ENCODE data around the gene FILIP1L. TPM values are rescaled to one million over a fixed set of nuclear protein-coding genes. Genes with fewer than 3 reads are reported as not detected.
A peak's percentile ranks its signal among the peaks of the same experiment; 100 is the strongest.

FILIP1L gene
- total and polyA plus RNA-seq, 2 donors (not counting 1 experiment from before 2014, with no cell fraction given): 0.32 to 0.48 TPM

DNA sequence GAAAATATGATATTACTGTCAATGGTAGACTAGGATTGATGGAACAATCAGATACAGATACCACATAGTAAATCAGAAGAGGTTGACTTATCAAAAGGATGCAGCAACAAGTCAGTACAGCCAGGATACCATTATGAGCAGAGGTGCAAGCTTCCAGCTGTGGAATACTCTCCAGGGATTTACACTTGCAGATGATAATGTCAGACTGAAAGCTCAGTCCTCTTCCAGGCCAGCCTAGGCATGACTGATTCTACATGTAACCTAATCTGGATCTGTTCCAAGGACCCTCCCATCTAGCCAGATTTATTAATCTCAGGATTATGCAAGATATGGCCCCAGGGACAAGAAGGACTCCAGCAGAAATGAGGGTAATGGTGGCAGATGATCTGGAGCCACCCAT lies 8.2 kb downstream of the FILIP1L start:
- Histone ChIP-seq H3K27ac (ENCODE audit: low read length in 2 of 2) (no peak overlapping the region), H4K20me1 (ENCODE audit: control insufficient read depth, insufficient read depth, low read length, poor library complexity, severe bottlenecking) (no peaks in the 10 kb centered on the region), H3K4me1 (ENCODE audit: control insufficient read depth in 2 of 2, insufficient read depth in 2 of 2, low read length in 2 of 2) (peaks cover 23% of the 10 kb centered on the region in 2 donors), H3K79me2 (ENCODE audit: control insufficient read depth, insufficient read depth, low read length) (no peaks in the 10 kb centered on the region), H3K4me2 (replicated peaks; ENCODE audit: low read depth, low read length, poor library complexity, severe bottlenecking) (no peak overlapping the region), H3K4me3 (ENCODE audit: control extremely low read depth in 1 of 5, extremely low read depth in 1 of 5, insufficient read depth in 1 of 5, low read depth in 2 of 5, low read length in 4 of 5) (no peak overlapping the region), H3K27me3 (replicated peaks in 1 of 4; ENCODE audit: control extremely low read depth in 1 of 4, control insufficient read depth in 3 of 4, insufficient read depth in 4 of 4, low read length in 3 of 4) (no peaks in the 10 kb centered on the region), H2AFZ (ENCODE audit: insufficient read depth, low read depth, low read length, poor library complexity, severe bottlenecking) (no peak overlapping the region), H3K9ac (ENCODE audit: low read length) (no peak overlapping the region), H3K9me3 (ENCODE audit: control extremely low read depth in 1 of 3, control insufficient read depth in 2 of 3, insufficient read depth in 1 of 3, low read length in 2 of 3) (no peaks in the 10 kb centered on the region), H3K36me3 (replicated peaks in 1 of 2; ENCODE audit: control extremely low read depth in 1 of 2, control insufficient read depth in 1 of 2, extremely low read depth in 1 of 2, insufficient read depth in 2 of 2, low read length in 1 of 2) (no peaks in the 10 kb centered on the region)
- ChIA-PET POLR2A (no interaction called here), CTCF (interaction anchor here (0.9 to 1.0 kb wide), 2 partner anchors 16 to 58 kb away, joined by 3 read pairs; no protein-coding TSS in a partner anchor)
- ATAC-seq (ENCODE audit: low read depth) (no peak), DNase-seq (no peak)
- Mint-ChIP-seq H3K9me3 (ENCODE audit: insufficient read depth) (peaks cover 1% of the 10 kb centered on the region), H3K27me3 (no peaks in the 10 kb centered on the region), H3K4me1 (peaks cover 45% of the 10 kb centered on the region), H3K27ac (no peak overlapping the region), H3K4me3 (no peak overlapping the region)
- TF ChIP-seq EZH2 (IDR thresholded peaks at IDR 0.05; ENCODE audit: borderline replicate concordance, insufficient read depth, low read depth, low read length, poor library complexity, severe bottlenecking) (no peak), CTCF (IDR thresholded peaks at IDR 0.05) (no peak)
- intact Hi-C loops (cut with micrococcal nuclease): no loop called here

GRCh38 chr3:100105501-100105900 lies 8.8 kb downstream of the FILIP1L start:
- H3K4me3 ChIP-seq (ENCODE audit: control extremely low read depth in 1 of 5, extremely low read depth in 1 of 5, insufficient read depth in 1 of 5, low read depth in 2 of 5, low read length in 4 of 5): no peak overlapping the region
- peaks cover 2% of the 10 kb centered on the region for H3K9me3 Mint-ChIP-seq (ENCODE audit: insufficient read depth)
- DNase-seq: no peak
- ChIA-PET CTCF (interaction anchor here (0.9 to 1.0 kb wide), 2 partner anchors 15 to 58 kb away, joined by 3 read pairs; no protein-coding TSS in a partner anchor), POLR2A (no interaction called here)
- TF ChIP-seq CTCF (IDR thresholded peaks at IDR 0.05): no peak
- no peak for TF ChIP-seq EZH2 (IDR thresholded peaks at IDR 0.05; ENCODE audit: borderline replicate concordance, insufficient read depth, low read depth, low read length, poor library complexity, severe bottlenecking)
- peak overlapping the region; percentile 12 for H3K27ac Mint-ChIP-seq
- intact Hi-C loops (cut with micrococcal nuclease): no loop called here
- H3K27me3 Mint-ChIP-seq: no peaks in the 10 kb centered on the region
- H3K27me3 ChIP-seq (replicated peaks in 1 of 4; ENCODE audit: control extremely low read depth in 1 of 4, control insufficient read depth in 3 of 4, insufficient read depth in 4 of 4, low read length in 3 of 4): no peaks in the 10 kb centered on the region
- no peak overlapping the region for H2AFZ ChIP-seq (ENCODE audit: insufficient read depth, low read depth, low read length, poor library complexity, severe bottlenecking)
- H3K4me2 ChIP-seq (replicated peaks; ENCODE audit: low read depth, low read length, poor library complexity, severe bottlenecking): no peak overlapping the region
- H3K27ac ChIP-seq (ENCODE audit: low read length in 2 of 2): no peak overlapping the region
- no peaks in the 10 kb centered on the region for H3K9me3 ChIP-seq (ENCODE audit: control extremely low read depth in 1 of 3, control insufficient read depth in 2 of 3, insufficient read depth in 1 of 3, low read length in 2 of 3)
- H3K4me1 ChIP-seq (ENCODE audit: control insufficient read depth in 2 of 2, insufficient read depth in 2 of 2, low read length in 2 of 2): peaks cover 23% of the 10 kb centered on the region in 2 donors
- no peak for ATAC-seq (ENCODE audit: low read depth)
- no peaks in the 10 kb centered on the region for H3K36me3 ChIP-seq (replicated peaks in 1 of 2; ENCODE audit: control extremely low read depth in 1 of 2, control insufficient read depth in 1 of 2, extremely low read depth in 1 of 2, insufficient read depth in 2 of 2, low read length in 1 of 2)
- peaks cover 45% of the 10 kb centered on the region for H3K4me1 Mint-ChIP-seq
- H3K79me2 ChIP-seq (ENCODE audit: control insufficient read depth, insufficient read depth, low read length): no peaks in the 10 kb centered on the region
- H3K4me3 Mint-ChIP-seq: peak overlapping the region; percentile 35
- H3K9ac ChIP-seq (ENCODE audit: low read length): no peak overlapping the region
- no peaks in the 10 kb centered on the region for H4K20me1 ChIP-seq (ENCODE audit: control insufficient read depth, insufficient read depth, low read length, poor library complexity, severe bottlenecking)
- WGBS (ENCODE audit: insufficient coverage): no CpG with 5 or more reads among the region's 1 CpG

All from B cell (primary cell).